DND-41 (cell line): ENCODE data around the gene SRRM3.

Experiments
- ATAC-seq: fragments of 200-7000 bp; cut with Tn5 transposase; 3 replicates; pipeline ENCODE4 v1.9.1; 2021; ENCODE audit warnings: low read depth; ENCODE audit not compliant: insufficient read depth
- DNase-seq: peaks from one replicate; pipeline ENCODE4 v3.0.0-alpha.2; 2020
- H2AFZ ChIP-seq: 2 replicates; pipeline ENCODE4 v1.6.0; 2012; ENCODE audit warnings: low read depth, low read length
- H3K27ac ChIP-seq: 2 replicates; pipeline ENCODE4 v1.5.1; 2012; ENCODE audit warnings: low read length, inconsistent platforms
- H3K27me3 ChIP-seq: fragments of 200-600 bp; sonication (generic); 2 replicates; pipeline ENCODE4 v1.6.0; 2012; ENCODE audit warnings: low read length, mild to moderate bottlenecking, inconsistent platforms; ENCODE audit not compliant: insufficient read depth, poor library complexity
- H3K36me3 ChIP-seq: 2 replicates; pipeline ENCODE4 v1.5.1; 2012; ENCODE audit warnings: low read length, inconsistent platforms; ENCODE audit not compliant: insufficient read depth
- H3K4me1 ChIP-seq: 2 replicates; pipeline ENCODE4 v1.5.1; 2012; ENCODE audit warnings: mild to moderate bottlenecking, low read length; ENCODE audit not compliant: insufficient read depth
- H3K4me2 ChIP-seq: 2 replicates; pipeline ENCODE4 v1.6.0; 2012; ENCODE audit warnings: mild to moderate bottlenecking, moderate library complexity, low read length, inconsistent platforms; ENCODE audit not compliant: insufficient read depth
- H3K4me3 ChIP-seq, 2 experiments: fragments of 200-600 bp in 1 of 2; shearing (Covaris generic) in 1 of 2; 2 replicates each; pipeline ENCODE4 v1.5.1; 2012 to 2016; ENCODE audit warnings: inconsistent platforms in 2 of 2, low read length in 2 of 2, mild to moderate bottlenecking in 2 of 2, low read depth in 1 of 2, moderate library complexity in 1 of 2
- H3K79me2 ChIP-seq: 2 replicates; pipeline ENCODE4 v1.6.0; 2012; ENCODE audit warnings: low read length, inconsistent platforms; ENCODE audit not compliant: insufficient read depth
- H3K9ac ChIP-seq: 2 replicates; pipeline ENCODE4 v1.6.0; 2012; ENCODE audit warnings: low read depth, mild to moderate bottlenecking, inconsistent platforms, low read length, moderate library complexity
- H3K9me3 ChIP-seq: 2 replicates; pipeline ENCODE4 v1.5.1; 2012; ENCODE audit warnings: low read length, moderate library complexity, mild to moderate bottlenecking, inconsistent platforms; ENCODE audit not compliant: insufficient read depth, severe bottlenecking
- H4K20me1 ChIP-seq: 2 replicates; pipeline ENCODE4 v1.6.0; 2012; ENCODE audit warnings: low read length; ENCODE audit not compliant: insufficient read depth
- CTCF ChIP-seq: IDR thresholded peaks from 2 replicates; pipeline ENCODE4 v1.5.1; 2012; ENCODE audit warnings: borderline replicate concordance, low read length, moderate library complexity, mild to moderate bottlenecking; ENCODE audit not compliant: poor library complexity, severe bottlenecking; ENCODE audit errors: extremely low read depth
- EZH2 ChIP-seq: IDR thresholded peaks from 3 replicates; pipeline ENCODE4 v1.6.1; 2012; ENCODE audit warnings: borderline replicate concordance, low read depth, mild to moderate bottlenecking, moderate library complexity, low read length, inconsistent platforms; ENCODE audit not compliant: severe bottlenecking

Gene SRRM3

GRCh38 chr7:76165106-76165972 lies 36.4 kb upstream of the SRRM3 start:
- H3K9me3 ChIP-seq, result no peaks in the 10 kb centered on the region
- H3K4me2 ChIP-seq, result no peak overlapping the region
- H3K4me1 ChIP-seq, result no peaks in the 10 kb centered on the region
- ATAC-seq, result no peak
- no peaks in the 10 kb centered on the region for H3K36me3 ChIP-seq
- H3K79me2 ChIP-seq, result no peaks in the 10 kb centered on the region
- TF ChIP-seq EZH2, result no peak
- TF ChIP-seq CTCF, result no peak
- no peak overlapping the region for H3K4me3 ChIP-seq
- no peak overlapping the region for H3K9ac ChIP-seq
- no peak overlapping the region for H3K27ac ChIP-seq
- no peaks in the 10 kb centered on the region for H3K27me3 ChIP-seq
- no peaks in the 10 kb centered on the region for H4K20me1 ChIP-seq
- H2AFZ ChIP-seq, result no peak overlapping the region
- DNase-seq, result no peak

- Histone ChIP-seq H3K9me3 (no peaks in the 10 kb centered on the region), H3K27me3 (no peaks in the 10 kb centered on the region), H3K36me3 (no peaks in the 10 kb centered on the region), H3K4me1 (no peaks in the 10 kb centered on the region), H3K27ac (no peak overlapping the region), H3K79me2 (no peaks in the 10 kb centered on the region), H2AFZ (no peak overlapping the region), H3K9ac (no peak overlapping the region), H3K4me3 (no peak overlapping the region), H4K20me1 (no peaks in the 10 kb centered on the region), H3K4me2 (no peak overlapping the region)
- no peak for TF ChIP-seq CTCF
- no peak for TF ChIP-seq EZH2
- DNase-seq (no peak), ATAC-seq (no peak)
Observed at GRCh38 chr7:76165973-76166403, 35.7 kb upstream of the SRRM3 start.

GRCh38 chr7:76166404-76167255 lies 35.1 kb upstream of the SRRM3 start:
- Histone ChIP-seq H3K9me3 (no peaks in the 10 kb centered on the region), H3K79me2 (no peaks in the 10 kb centered on the region), H3K36me3 (no peaks in the 10 kb centered on the region), H3K4me3 (no peak overlapping the region), H3K4me1 (no peaks in the 10 kb centered on the region), H3K27me3 (no peaks in the 10 kb centered on the region), H3K9ac (no peak overlapping the region), H4K20me1 (no peaks in the 10 kb centered on the region), H3K27ac (no peak overlapping the region), H3K4me2 (no peak overlapping the region), H2AFZ (no peak overlapping the region)
- TF ChIP-seq CTCF (no peak), EZH2 (no peak)
- ATAC-seq, result no peak
- DNase-seq, result no peak
